Measurements from ENCODE around the gene CSF1R. TPM values are rescaled to one million over a fixed set of nuclear protein-coding genes. Genes with fewer than 3 reads are reported as not detected.
A peak's percentile ranks its signal among the peaks of the same experiment; 100 is the strongest.

CSF1R gene
- total RNA-seq, 2 experiments from 2014 or later = 3.4 to 3.6 TPM

DNA sequence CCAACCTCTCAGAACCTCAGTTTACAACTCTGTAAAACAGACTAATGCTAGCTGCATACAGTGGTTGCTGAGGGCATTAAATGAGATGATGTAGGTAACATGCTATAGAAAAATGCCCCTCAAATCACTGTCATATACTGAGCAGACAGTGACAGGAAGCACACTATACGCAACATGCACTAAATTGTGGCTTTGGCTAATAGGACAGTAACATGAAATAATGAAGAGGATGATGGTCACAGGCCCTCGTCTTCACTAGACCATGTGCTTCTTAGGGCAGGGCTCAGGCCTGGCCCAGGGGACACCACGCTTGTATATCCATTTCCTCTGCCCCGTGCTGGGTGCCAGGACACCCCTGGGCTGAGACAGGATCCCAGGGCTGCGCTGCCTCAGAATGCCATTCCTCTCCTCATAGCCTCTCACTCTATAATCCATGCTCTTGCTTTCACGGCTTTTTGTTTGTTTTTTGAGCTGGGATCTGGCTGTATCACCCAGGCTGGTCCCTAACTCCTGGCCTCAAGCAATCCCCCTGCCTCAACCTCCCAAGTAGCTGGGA is 18.9 kb downstream of the CSF1R start:
- H3K27ac Mint-ChIP-seq = no peak overlapping the region
- peak; percentile 46 for ATAC-seq (ENCODE audit: low read depth)
- peaks cover 11% of the 10 kb centered on the region for H3K27me3 Mint-ChIP-seq
- H3K4me3 Mint-ChIP-seq = no peak overlapping the region
- no peaks in the 10 kb centered on the region for H3K36me3 Mint-ChIP-seq
- no peaks in the 10 kb centered on the region for H3K9me3 Mint-ChIP-seq
- H3K4me1 Mint-ChIP-seq = peaks cover 13% of the 10 kb centered on the region
- POLR2A ChIA-PET = no interaction called here
- no peak for DNase-seq

DNA sequence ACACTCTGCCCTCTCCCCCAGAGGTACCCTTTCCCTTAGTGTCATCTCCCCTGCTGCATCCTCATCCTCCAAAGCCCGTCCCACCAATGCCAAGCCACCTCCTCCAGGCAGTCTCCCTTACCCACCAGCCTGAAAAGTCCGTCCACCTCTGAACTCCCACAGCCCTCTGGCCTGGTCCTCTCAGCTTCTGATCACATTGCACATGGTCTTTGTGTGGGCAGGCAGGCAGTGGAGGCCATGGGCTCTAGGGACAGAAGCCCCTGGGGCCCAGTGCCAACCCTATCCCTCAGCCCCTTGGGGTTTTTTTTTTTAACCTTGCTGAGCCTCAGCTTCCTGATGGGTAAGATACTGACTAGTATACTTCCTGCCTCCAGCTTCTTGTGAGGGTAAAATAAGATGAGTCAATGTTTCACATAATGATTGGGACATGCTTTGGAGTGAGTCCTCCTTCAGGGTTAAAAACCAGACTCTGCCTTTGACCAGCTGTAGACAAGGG is 19.4 kb downstream of the CSF1R start:
- ATAC-seq (ENCODE audit: low read depth) (peak; percentile 80), DNase-seq (no peak)
- Mint-ChIP-seq H3K27ac (no peak overlapping the region), H3K27me3 (peaks cover 11% of the 10 kb centered on the region), H3K9me3 (no peaks in the 10 kb centered on the region), H3K36me3 (no peaks in the 10 kb centered on the region), H3K4me1 (peaks cover 13% of the 10 kb centered on the region), H3K4me3 (no peak overlapping the region)
- POLR2A ChIA-PET = no interaction called here

DNA sequence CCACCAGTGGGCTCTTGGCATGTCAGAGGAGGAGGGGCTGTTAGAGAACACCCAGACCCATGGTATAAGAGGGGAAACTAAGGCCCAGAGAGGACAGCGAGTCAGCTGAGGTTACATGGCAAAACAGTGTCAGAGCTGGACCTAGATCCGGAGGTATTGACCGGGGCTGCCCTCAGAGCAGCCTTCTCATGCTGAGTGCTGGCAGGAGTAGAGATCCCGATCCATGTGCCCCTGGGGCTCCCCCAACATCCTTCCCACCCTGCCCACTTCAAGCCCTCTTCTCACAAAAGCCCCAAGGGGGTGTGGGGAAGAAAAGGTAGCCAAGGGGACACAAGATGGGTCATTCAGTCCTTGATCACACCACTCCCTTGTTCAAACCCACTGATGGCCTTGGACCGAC is 19.9 kb downstream of the CSF1R start:
- DNase-seq = no peak
- Mint-ChIP-seq H3K36me3 (no peaks in the 10 kb centered on the region), H3K27ac (no peak overlapping the region), H3K4me3 (no peak overlapping the region), H3K27me3 (peaks cover 11% of the 10 kb centered on the region), H3K9me3 (no peaks in the 10 kb centered on the region), H3K4me1 (peaks cover 13% of the 10 kb centered on the region)
- POLR2A ChIA-PET = no interaction called here
- ATAC-seq (ENCODE audit: low read depth) = no peak

DNA sequence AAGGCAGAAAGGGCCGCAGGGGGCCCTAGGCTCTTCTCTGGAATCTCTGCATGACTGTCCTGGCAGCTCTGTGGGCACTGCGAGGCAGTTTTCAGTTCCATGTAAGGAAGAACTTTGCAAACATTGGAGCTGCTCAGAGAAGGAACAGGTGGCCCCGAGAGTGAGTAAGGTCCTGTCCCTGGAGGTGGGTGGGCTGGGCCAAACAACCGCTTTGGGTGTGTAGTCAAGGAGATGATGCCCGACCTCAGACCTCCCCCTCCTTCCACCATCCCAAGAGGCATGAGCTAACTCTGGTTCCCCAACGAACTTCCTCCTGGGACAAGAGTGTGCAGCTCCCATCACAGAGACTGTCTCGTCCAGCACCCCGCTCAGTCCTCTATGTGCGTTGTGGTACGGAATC is 20.5 kb downstream of the CSF1R start:
- H3K9me3 Mint-ChIP-seq = no peaks in the 10 kb centered on the region
- H3K4me3 Mint-ChIP-seq = no peak overlapping the region
- POLR2A ChIA-PET = no interaction called here
- peaks cover 13% of the 10 kb centered on the region for H3K4me1 Mint-ChIP-seq
- H3K27ac Mint-ChIP-seq = no peak overlapping the region
- no peak for DNase-seq
- H3K27me3 Mint-ChIP-seq = peaks cover 11% of the 10 kb centered on the region
- no peak for ATAC-seq (ENCODE audit: low read depth)
- no peaks in the 10 kb centered on the region for H3K36me3 Mint-ChIP-seq

DNA sequence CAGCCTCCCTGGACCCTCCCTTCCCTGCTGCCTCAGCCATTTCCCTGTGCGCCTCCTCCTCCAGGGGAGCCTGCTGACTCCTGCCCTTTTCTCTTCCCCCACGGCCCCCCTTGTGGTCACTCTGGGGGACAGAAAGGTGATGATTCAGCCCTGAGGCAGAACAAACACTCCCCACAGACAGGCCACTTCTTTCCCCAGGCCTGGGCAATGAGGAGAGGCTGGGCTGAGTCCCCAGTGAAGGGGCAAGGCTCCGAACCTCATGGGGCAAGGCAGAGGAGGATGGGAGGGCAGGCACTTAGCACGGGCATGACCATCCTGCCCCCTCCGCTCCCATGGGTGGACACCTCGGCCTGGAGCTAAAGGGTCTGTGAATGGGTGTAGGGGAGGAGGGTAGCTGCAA is 21.0 kb downstream of the CSF1R start:
- no peaks in the 10 kb centered on the region for H3K36me3 Mint-ChIP-seq
- H3K9me3 Mint-ChIP-seq = no peaks in the 10 kb centered on the region
- ATAC-seq (ENCODE audit: low read depth) = no peak
- POLR2A ChIA-PET = no interaction called here
- no peak overlapping the region for H3K4me3 Mint-ChIP-seq
- peaks cover 11% of the 10 kb centered on the region for H3K27me3 Mint-ChIP-seq
- H3K4me1 Mint-ChIP-seq = peaks cover 13% of the 10 kb centered on the region
- no peak for DNase-seq
- H3K27ac Mint-ChIP-seq = no peak overlapping the region

DNA sequence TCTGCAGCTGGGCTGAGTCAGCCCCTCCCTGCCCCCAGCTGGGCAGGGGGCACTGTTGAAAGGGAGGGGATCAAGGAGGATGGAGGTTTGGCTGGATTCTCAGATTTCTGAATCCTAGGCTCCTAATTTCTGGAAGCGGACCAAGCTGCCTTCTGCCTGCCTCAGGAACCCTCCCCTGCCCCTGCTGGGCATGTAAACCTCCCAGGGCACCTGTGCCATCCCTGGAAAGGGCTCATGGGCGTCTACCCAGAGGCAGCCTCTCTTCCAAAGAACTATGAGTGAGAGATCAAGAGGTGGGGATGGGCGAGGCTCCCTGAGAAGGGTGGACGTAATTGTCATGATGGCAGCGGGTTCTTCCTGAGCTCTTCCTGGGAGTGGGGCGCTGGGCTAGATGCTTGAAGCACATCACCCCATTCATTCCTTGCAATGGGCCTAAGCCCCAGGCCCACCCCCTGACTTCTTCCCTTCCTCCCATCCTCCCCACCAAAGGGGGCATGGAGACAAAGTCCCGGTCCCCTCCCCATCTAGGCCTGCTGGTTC is 21.6 kb downstream of the CSF1R start:
- ATAC-seq (ENCODE audit: low read depth) = no peak
- Mint-ChIP-seq H3K4me3 (no peak overlapping the region), H3K4me1 (peaks cover 13% of the 10 kb centered on the region), H3K9me3 (no peaks in the 10 kb centered on the region), H3K36me3 (no peaks in the 10 kb centered on the region), H3K27me3 (peaks cover 11% of the 10 kb centered on the region), H3K27ac (peak overlapping the region; percentile 34)
- POLR2A ChIA-PET = no interaction called here
- no peak for DNase-seq

DNA sequence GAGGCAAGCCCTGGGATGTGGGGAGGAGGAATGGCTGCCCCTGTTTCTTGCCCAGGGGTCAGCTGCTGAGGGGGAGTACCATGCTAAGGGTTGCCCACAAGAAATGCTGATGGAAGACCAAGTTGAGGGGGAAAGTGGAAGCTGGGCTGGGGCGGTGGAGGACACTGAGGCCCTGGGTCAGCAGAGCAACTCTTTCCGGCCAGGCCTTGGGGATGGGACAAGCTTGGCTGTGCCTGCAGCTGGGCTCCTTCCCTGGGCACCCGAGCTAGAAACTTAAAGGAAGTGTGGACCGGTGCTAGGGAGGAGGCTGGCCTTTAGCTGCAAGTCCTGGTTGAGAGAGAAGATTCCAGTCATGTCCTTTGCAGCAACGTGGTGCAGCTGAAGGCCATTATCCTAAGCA is 22.7 kb downstream of the CSF1R start:
- no peak overlapping the region for H3K27ac Mint-ChIP-seq
- POLR2A ChIA-PET = no interaction called here
- no peaks in the 10 kb centered on the region for H3K36me3 Mint-ChIP-seq
- ATAC-seq (ENCODE audit: low read depth) = no peak
- peaks cover 15% of the 10 kb centered on the region for H3K4me1 Mint-ChIP-seq
- no peak for DNase-seq
- no peaks in the 10 kb centered on the region for H3K9me3 Mint-ChIP-seq
- peaks cover 11% of the 10 kb centered on the region for H3K27me3 Mint-ChIP-seq
- H3K4me3 Mint-ChIP-seq = no peak overlapping the region

DNA sequence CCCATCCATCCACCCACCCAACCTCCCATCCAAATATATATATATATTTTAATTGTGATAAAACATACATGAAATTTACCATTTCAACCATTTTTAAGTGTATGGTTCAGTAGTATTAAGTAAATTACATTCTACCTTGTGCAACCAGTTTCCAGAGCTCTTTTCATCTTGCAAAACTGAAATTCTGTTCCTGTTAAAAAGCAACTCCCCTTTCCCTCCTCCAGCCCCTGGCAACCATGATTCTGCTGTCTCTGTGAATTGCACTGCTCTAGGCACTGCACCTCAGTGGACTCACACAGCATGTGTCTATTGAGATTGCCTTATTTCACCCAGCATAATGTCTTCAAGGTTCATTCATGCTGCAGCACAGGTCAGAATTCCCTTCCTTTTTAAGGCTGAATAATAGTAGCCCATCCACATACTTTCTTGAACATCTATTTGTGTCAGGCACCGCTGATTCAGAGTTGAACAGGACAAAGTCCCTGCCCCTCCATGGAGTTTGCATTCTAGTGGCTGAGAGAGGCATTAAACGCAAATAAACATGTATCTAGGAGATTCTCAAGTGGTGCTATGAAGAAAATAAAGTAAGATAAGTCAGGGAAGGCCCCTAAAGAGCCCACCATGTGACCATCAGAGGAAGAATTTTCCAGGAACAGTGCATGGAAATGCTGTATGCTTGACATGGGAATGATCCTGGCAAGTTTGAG is 24.0 kb downstream of the CSF1R start:
- Mint-ChIP-seq H3K4me1 (peaks cover 15% of the 10 kb centered on the region), H3K9me3 (no peaks in the 10 kb centered on the region), H3K4me3 (no peak overlapping the region), H3K36me3 (no peaks in the 10 kb centered on the region), H3K27me3 (peaks cover 11% of the 10 kb centered on the region), H3K27ac (no peak overlapping the region)
- POLR2A ChIA-PET = no interaction called here
- ATAC-seq (ENCODE audit: low read depth) = no peak
- DNase-seq = no peak

DNA sequence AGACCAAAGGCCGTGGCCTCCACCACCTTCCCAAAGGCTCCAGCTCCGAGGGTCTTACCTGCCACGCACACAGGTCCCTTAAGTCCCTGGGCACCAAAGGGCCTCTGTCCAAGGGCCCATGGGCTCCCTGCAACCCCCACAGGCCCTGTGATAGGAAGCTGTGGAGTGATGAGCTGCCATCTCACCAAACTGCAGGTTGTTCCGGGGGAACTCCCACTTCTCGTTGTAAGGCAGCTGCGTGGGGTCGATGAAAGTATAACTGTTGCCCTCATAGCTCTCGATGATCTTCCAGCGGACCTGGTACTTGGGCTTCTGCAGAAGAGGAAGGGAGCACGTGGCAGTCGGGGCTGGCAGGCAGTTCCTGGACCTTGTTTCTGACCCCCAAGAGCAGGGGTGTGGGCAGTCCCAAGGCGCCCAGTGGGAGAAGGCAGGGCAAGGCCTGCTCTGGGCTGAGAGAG is 24.8 kb downstream of the CSF1R start:
- Mint-ChIP-seq H3K4me1 (peaks cover 7% of the 10 kb centered on the region), H3K36me3 (no peaks in the 10 kb centered on the region), H3K9me3 (no peaks in the 10 kb centered on the region), H3K4me3 (no peak overlapping the region), H3K27ac (no peak overlapping the region), H3K27me3 (peaks cover 11% of the 10 kb centered on the region)
- POLR2A ChIA-PET = no interaction called here
- DNase-seq (no peak), ATAC-seq (ENCODE audit: low read depth) (no peak)

DNA sequence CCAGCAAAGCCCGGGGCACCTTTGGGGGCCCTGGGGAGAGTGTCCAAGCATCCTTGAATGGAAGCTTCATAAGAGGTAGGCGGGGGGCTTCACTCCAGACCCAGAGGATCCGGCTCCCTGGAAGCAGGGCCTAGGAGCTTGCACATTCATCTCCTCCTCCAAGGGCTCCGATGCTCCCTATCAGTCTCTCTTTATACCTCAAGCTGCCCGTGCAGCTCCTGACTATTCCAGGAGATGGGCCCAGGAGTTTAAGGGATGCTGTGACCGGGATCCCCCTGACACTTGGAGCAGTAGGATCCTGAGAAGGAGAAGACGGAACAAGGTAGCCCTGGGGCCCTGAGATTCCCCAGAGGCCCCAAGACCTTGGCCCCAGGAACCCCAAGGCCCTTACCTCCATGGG is 25.9 kb downstream of the CSF1R start:
- no peak for DNase-seq
- no peak for ATAC-seq (ENCODE audit: low read depth)
- no peaks in the 10 kb centered on the region for H3K36me3 Mint-ChIP-seq
- no peak overlapping the region for H3K4me3 Mint-ChIP-seq
- H3K9me3 Mint-ChIP-seq = no peaks in the 10 kb centered on the region
- peaks cover 8% of the 10 kb centered on the region for H3K4me1 Mint-ChIP-seq
- no peak overlapping the region for H3K27ac Mint-ChIP-seq
- peaks cover 11% of the 10 kb centered on the region for H3K27me3 Mint-ChIP-seq
- POLR2A ChIA-PET = no interaction called here

DNA sequence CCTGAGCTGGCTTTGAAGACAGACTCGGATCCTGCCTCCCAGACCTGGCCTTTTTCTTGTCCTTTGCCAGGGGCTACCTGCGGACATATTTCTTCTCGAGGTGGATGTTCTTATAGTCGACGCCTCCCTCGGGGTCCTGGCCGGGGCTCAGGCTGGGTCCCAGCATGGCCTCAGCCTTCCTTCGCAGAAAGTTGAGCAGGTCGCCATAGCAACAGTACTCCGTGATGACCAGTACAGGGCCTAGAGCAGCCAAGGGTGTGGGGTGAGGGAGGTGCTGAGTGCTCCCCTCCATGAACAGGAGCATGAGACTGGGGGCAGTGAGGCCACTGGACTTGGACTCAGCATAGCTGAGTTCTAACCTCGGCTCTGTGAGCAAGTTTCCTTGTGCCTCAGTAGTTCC is 26.7 kb downstream of the CSF1R start:
- no peak overlapping the region for H3K27ac Mint-ChIP-seq
- no peaks in the 10 kb centered on the region for H3K9me3 Mint-ChIP-seq
- peaks cover 8% of the 10 kb centered on the region for H3K4me1 Mint-ChIP-seq
- POLR2A ChIA-PET = no interaction called here
- ATAC-seq (ENCODE audit: low read depth) (no peak), DNase-seq (peak; percentile 15)
- peaks cover 8% of the 10 kb centered on the region for H3K27me3 Mint-ChIP-seq
- no peaks in the 10 kb centered on the region for H3K36me3 Mint-ChIP-seq
- H3K4me3 Mint-ChIP-seq = no peak overlapping the region

DNA sequence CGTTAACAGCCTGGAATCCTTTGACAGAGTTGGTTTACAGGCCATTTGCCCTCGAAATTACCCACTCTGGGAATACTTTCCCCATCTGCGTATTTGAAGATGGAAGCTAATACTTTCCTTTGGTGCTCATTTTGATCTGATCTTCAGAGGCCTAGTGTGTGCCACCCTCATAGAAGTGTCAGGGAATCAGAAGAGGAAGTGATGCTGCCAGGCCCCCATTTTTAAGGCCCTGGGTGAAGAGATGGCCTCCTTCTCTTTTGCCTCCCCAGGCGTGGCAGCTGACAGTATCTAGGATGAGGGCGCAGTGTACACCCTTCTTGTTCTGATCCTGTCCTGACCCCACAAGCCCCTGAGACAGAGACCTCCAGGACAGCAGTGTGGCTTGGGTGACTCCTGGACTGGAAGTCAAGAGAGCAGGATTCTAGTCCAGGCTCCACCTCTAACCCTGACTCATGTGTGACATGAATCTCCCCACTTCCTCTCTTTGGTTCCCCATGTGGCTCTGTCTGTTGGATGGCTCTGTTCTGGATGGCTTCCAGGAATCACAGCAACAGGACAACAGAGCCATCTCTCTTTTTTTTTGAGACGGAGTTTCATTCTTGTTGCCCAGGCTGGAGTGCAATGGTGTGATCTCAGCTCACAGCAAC is 27.8 kb downstream of the CSF1R start:
- H3K27me3 Mint-ChIP-seq = peaks cover 3% of the 10 kb centered on the region
- no peaks in the 10 kb centered on the region for H3K9me3 Mint-ChIP-seq
- H3K4me1 Mint-ChIP-seq = peaks cover 8% of the 10 kb centered on the region
- ATAC-seq (ENCODE audit: low read depth) = no peak
- no peaks in the 10 kb centered on the region for H3K36me3 Mint-ChIP-seq
- POLR2A ChIA-PET = no interaction called here
- DNase-seq = peak; percentile 17
- no peak overlapping the region for H3K4me3 Mint-ChIP-seq
- H3K27ac Mint-ChIP-seq = no peak overlapping the region

DNA sequence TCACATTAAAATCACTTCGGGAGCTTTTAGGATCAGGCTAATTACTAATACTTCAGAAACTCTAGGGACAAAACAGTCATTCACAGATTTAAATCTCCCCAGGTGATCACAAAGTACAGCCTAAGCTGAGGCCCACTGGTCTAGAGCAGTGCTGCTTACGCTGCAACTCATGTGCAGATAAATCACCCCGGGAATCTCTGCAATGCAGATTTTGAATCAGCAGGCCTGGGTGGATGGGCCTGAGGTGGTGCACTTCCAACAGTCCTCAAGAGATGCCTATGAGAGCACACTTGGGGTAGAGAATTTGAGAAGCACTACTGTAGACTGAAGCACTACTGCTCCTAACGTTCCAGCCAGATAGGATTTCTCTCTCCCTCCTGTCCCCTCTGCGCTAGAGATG is 28.4 kb downstream of the CSF1R start:
- Mint-ChIP-seq H3K36me3 (peaks cover under 1% of the 10 kb centered on the region), H3K4me1 (peaks cover 9% of the 10 kb centered on the region), H3K27ac (peak overlapping the region; percentile 4), H3K4me3 (no peak overlapping the region), H3K9me3 (no peaks in the 10 kb centered on the region), H3K27me3 (no peaks in the 10 kb centered on the region)
- POLR2A ChIA-PET = no interaction called here
- ATAC-seq (ENCODE audit: low read depth) (no peak), DNase-seq (peak; percentile 10)

DNA sequence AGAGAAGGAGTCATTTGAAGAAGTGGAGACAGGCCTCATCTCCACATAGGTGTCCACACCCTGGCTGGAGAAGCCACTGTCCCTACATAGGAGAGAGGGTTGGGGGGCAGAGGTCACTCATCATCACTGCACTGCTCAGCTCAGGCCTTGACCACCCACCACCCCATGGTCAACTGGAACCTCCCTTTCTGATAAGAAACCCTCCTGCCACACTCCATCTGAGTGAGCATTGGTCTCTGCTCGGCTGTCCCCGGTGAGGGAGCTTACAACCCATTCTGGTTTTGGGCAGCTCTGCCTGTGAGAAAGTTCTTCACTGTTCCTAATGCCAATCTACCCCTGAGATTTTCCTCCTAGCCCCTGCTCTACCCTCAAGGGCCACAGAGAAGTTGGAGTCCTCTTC is 28.8 kb downstream of the CSF1R start:
- no peak overlapping the region for H3K27ac Mint-ChIP-seq
- peaks cover 1% of the 10 kb centered on the region for H3K36me3 Mint-ChIP-seq
- POLR2A ChIA-PET = no interaction called here
- no peak for DNase-seq
- peaks cover 10% of the 10 kb centered on the region for H3K4me1 Mint-ChIP-seq
- H3K4me3 Mint-ChIP-seq = no peak overlapping the region
- no peaks in the 10 kb centered on the region for H3K27me3 Mint-ChIP-seq
- H3K9me3 Mint-ChIP-seq = no peaks in the 10 kb centered on the region
- ATAC-seq (ENCODE audit: low read depth) = no peak
